Dendritic cell treated with granulocyte-macrophage colony-stimulating factor and Interleukin-4, amounts not matched to agents 40 ng/mL and 50 ng/mL, for 4 days (primary cell): Measurements from ENCODE around the gene CAVIN3.
"Not testable (repeated sequence)": the region's sequence is repeated elsewhere in the genome, so short reads cannot be mapped to it uniquely, and the experiment has no call there.

Experiments
- H3K27ac Mint-ChIP-seq: one replicate; pipeline ENCODE4 v1.8.0; 2022; ENCODE audit warnings: mild to moderate bottlenecking, mixed read lengths
- H3K27me3 Mint-ChIP-seq: one replicate; pipeline ENCODE4 v1.8.0; 2022; ENCODE audit warnings: mild to moderate bottlenecking, mixed read lengths
- H3K36me3 Mint-ChIP-seq: one replicate; pipeline ENCODE4 v1.8.0; 2022; ENCODE audit warnings: low read depth, mixed read lengths
- H3K4me1 Mint-ChIP-seq: one replicate; pipeline ENCODE4 v1.8.0; 2022; ENCODE audit warnings: low read depth, mixed read lengths
- H3K4me3 Mint-ChIP-seq: one replicate; pipeline ENCODE4 v1.8.0; 2022; ENCODE audit warnings: mild to moderate bottlenecking, moderate library complexity, mixed read lengths
- H3K9me3 Mint-ChIP-seq: one replicate; pipeline ENCODE4 v1.8.0; 2022; ENCODE audit warnings: mixed read lengths
- intact Hi-C: fragments of 100-400 bp; cut with micrococcal nuclease; formaldehyde crosslinking; loops from one replicate; pipeline ENCODE4 v1.15.0; 2022

The CAVIN3 gene

GRCh38 chr11:6318204-6318603 lies 2.1 kb downstream of the CAVIN3 start:
- H3K27me3 Mint-ChIP-seq = peaks cover 69% of the 10 kb centered on the region
- no peak overlapping the region for H3K4me3 Mint-ChIP-seq

GRCh38 chr11:6315811-6316425 lies 4.4 kb downstream of the CAVIN3 start:
- no peak overlapping the region for H3K27ac Mint-ChIP-seq
- peaks cover 23% of the 10 kb centered on the region for H3K4me1 Mint-ChIP-seq
- peaks cover 60% of the 10 kb centered on the region for H3K27me3 Mint-ChIP-seq
- no peaks in the 10 kb centered on the region for H3K9me3 Mint-ChIP-seq
- intact Hi-C loops = loop anchor here (1.0 to 2.0 kb wide), 2 partner anchors 37 to 293 kb away; no protein-coding TSS in a partner anchor
- no peaks in the 10 kb centered on the region for H3K36me3 Mint-ChIP-seq
- H3K4me3 Mint-ChIP-seq = no peak overlapping the region

More at GRCh38 chr11:6318204-6318603, 2.1 kb downstream of the CAVIN3 start:
- peaks cover 38% of the 10 kb centered on the region for H3K4me1 Mint-ChIP-seq
- H3K36me3 Mint-ChIP-seq = no peaks in the 10 kb centered on the region
- H3K9me3 Mint-ChIP-seq = no peaks in the 10 kb centered on the region
- no peak overlapping the region for H3K27ac Mint-ChIP-seq
- intact Hi-C loops = no loop called here

GRCh38 chr11:6312106-6312505 lies 8.2 kb downstream of the CAVIN3 start:
- Mint-ChIP-seq H3K36me3 (no peaks in the 10 kb centered on the region), H3K27ac (no peak overlapping the region), H3K4me1 (no peaks in the 10 kb centered on the region), H3K4me3 (no peak overlapping the region), H3K27me3 (peaks cover 29% of the 10 kb centered on the region), H3K9me3 (no peaks in the 10 kb centered on the region)
- intact Hi-C loops = loop anchor here (2.0 kb wide), 1 partner anchor 283 kb away; no protein-coding TSS in a partner anchor

GRCh38 chr11:6307876-6308275 lies 12.4 kb downstream of the CAVIN3 start:
- H3K9me3 Mint-ChIP-seq = no peaks in the 10 kb centered on the region
- no peaks in the 10 kb centered on the region for H3K36me3 Mint-ChIP-seq
- no peak overlapping the region for H3K4me3 Mint-ChIP-seq
- no peaks in the 10 kb centered on the region for H3K4me1 Mint-ChIP-seq
- H3K27ac Mint-ChIP-seq = no peak overlapping the region
- peaks cover 26% of the 10 kb centered on the region for H3K27me3 Mint-ChIP-seq
- intact Hi-C loops = no loop called here

- H3K27me3 Mint-ChIP-seq = peaks cover 24% of the 10 kb centered on the region
- no peak overlapping the region for H3K4me3 Mint-ChIP-seq
- no peaks in the 10 kb centered on the region for H3K4me1 Mint-ChIP-seq
- intact Hi-C loops = no loop called here
- H3K27ac Mint-ChIP-seq = no peak overlapping the region
- no peaks in the 10 kb centered on the region for H3K9me3 Mint-ChIP-seq
- no peaks in the 10 kb centered on the region for H3K36me3 Mint-ChIP-seq
Measured at GRCh38 chr11:6305297-6305696, 15.0 kb downstream of the CAVIN3 start.

GRCh38 chr11:6303661-6304060 lies 16.6 kb downstream of the CAVIN3 start:
- no peak overlapping the region for H3K27ac Mint-ChIP-seq
- H3K36me3 Mint-ChIP-seq = no peaks in the 10 kb centered on the region
- no peaks in the 10 kb centered on the region for H3K4me1 Mint-ChIP-seq
- no peaks in the 10 kb centered on the region for H3K9me3 Mint-ChIP-seq
- H3K27me3 Mint-ChIP-seq = peaks cover 24% of the 10 kb centered on the region
- no peak overlapping the region for H3K4me3 Mint-ChIP-seq
- intact Hi-C loops = no loop called here

- no peak overlapping the region for H3K27ac Mint-ChIP-seq
- no peaks in the 10 kb centered on the region for H3K4me1 Mint-ChIP-seq
- no peak overlapping the region for H3K4me3 Mint-ChIP-seq
- no peaks in the 10 kb centered on the region for H3K36me3 Mint-ChIP-seq
- H3K27me3 Mint-ChIP-seq = peaks cover 11% of the 10 kb centered on the region
- intact Hi-C loops = no loop called here
- H3K9me3 Mint-ChIP-seq = no peaks in the 10 kb centered on the region
Measured at GRCh38 chr11:6301096-6301495, 19.2 kb downstream of the CAVIN3 start.

GRCh38 chr11:6300325-6300724 lies 20.0 kb downstream of the CAVIN3 start:
- no peaks in the 10 kb centered on the region for H3K4me1 Mint-ChIP-seq
- no peak overlapping the region for H3K4me3 Mint-ChIP-seq

GRCh38 chr11:6298605-6299004 lies 21.7 kb downstream of the CAVIN3 start:
- Mint-ChIP-seq H3K4me3 (no peak overlapping the region), H3K4me1 (no peaks in the 10 kb centered on the region)

More at GRCh38 chr11:6300325-6300724, 20.0 kb downstream of the CAVIN3 start:
- intact Hi-C loops = no loop called here
- H3K27ac Mint-ChIP-seq = no peak overlapping the region
- H3K36me3 Mint-ChIP-seq = no peaks in the 10 kb centered on the region
- no peaks in the 10 kb centered on the region for H3K9me3 Mint-ChIP-seq
- H3K27me3 Mint-ChIP-seq = peaks cover 6% of the 10 kb centered on the region

GRCh38 chr11:6297831-6298230 lies 22.5 kb downstream of the CAVIN3 start:
- Mint-ChIP-seq H3K4me3 (no peak overlapping the region), H3K27ac (no peak overlapping the region), H3K36me3 (no peaks in the 10 kb centered on the region), H3K9me3 (no peaks in the 10 kb centered on the region), H3K27me3 (peaks cover 2% of the 10 kb centered on the region), H3K4me1 (no peaks in the 10 kb centered on the region)
- intact Hi-C loops = no loop called here

More at GRCh38 chr11:6298605-6299004, 21.7 kb downstream of the CAVIN3 start:
- Mint-ChIP-seq H3K27me3 (peaks cover 2% of the 10 kb centered on the region), H3K27ac (no peak overlapping the region), H3K36me3 (no peaks in the 10 kb centered on the region), H3K9me3 (no peaks in the 10 kb centered on the region)
- intact Hi-C loops = no loop called here

- peaks cover 4% of the 10 kb centered on the region for H3K4me1 Mint-ChIP-seq
- H3K36me3 Mint-ChIP-seq = no peaks in the 10 kb centered on the region
- H3K27ac Mint-ChIP-seq = no peak overlapping the region
- intact Hi-C loops = no loop called here
- H3K9me3 Mint-ChIP-seq = no peaks in the 10 kb centered on the region
- peaks cover 41% of the 10 kb centered on the region for H3K27me3 Mint-ChIP-seq
- H3K4me3 Mint-ChIP-seq = no peak overlapping the region
Measured at GRCh38 chr11:6285019-6285418, 35.3 kb downstream of the CAVIN3 start.

GRCh38 chr11:6284250-6284649 lies 36.1 kb downstream of the CAVIN3 start:
- Mint-ChIP-seq H3K27me3 (peaks cover 34% of the 10 kb centered on the region), H3K9me3 (no peaks in the 10 kb centered on the region)

GRCh38 chr11:6283453-6284023 lies 36.8 kb downstream of the CAVIN3 start:
- Mint-ChIP-seq H3K4me1 (peaks cover 3% of the 10 kb centered on the region), H3K4me3 (no peak overlapping the region), H3K9me3 (no peaks in the 10 kb centered on the region), H3K27me3 (peaks cover 37% of the 10 kb centered on the region), H3K27ac (no peak overlapping the region), H3K36me3 (no peaks in the 10 kb centered on the region)
- intact Hi-C loops = no loop called here

More at GRCh38 chr11:6284250-6284649, 36.1 kb downstream of the CAVIN3 start:
- intact Hi-C loops = no loop called here
- Mint-ChIP-seq H3K36me3 (no peaks in the 10 kb centered on the region), H3K4me3 (no peak overlapping the region), H3K4me1 (peaks cover 4% of the 10 kb centered on the region), H3K27ac (no peak overlapping the region)

GRCh38 chr11:6280809-6281208 lies 39.5 kb downstream of the CAVIN3 start:
- H3K36me3 Mint-ChIP-seq, H3K4me3 Mint-ChIP-seq, intact Hi-C loops, H3K4me1 Mint-ChIP-seq, H3K27ac Mint-ChIP-seq, H3K9me3 Mint-ChIP-seq: not testable (repeated sequence)
- H3K27me3 Mint-ChIP-seq = peaks cover 59% of the 10 kb centered on the region

GRCh38 chr11:6273188-6273587 lies 47.1 kb downstream of the CAVIN3 start:
- Mint-ChIP-seq H3K9me3 (no peaks in the 10 kb centered on the region), H3K4me3 (no peak overlapping the region), H3K36me3 (no peaks in the 10 kb centered on the region), H3K27me3 (peaks cover 72% of the 10 kb centered on the region), H3K4me1 (peaks cover 16% of the 10 kb centered on the region), H3K27ac (no peak overlapping the region)
- intact Hi-C loops = no loop called here
